Dermis blood vessel endothelial cell (primary cell): ENCODE data around the gene BRSK1. TPM values are rescaled to one million over a fixed set of nuclear protein-coding genes. Genes with fewer than 3 reads are reported as not detected.

Experiments
- DNase-seq: peaks from one replicate; pipeline ENCODE4 v3.0.0; 2010
- total RNA-seq: library from RNA; depleted of rRNA; stranded (reverse); fragments of >200 nt; gene quantifications from 2 replicates; pipeline ENCODE4 v1.2.3, GENCODE V29; 2014

BRSK1 gene
- total RNA-seq, result 0.79 and 2.2 TPM in 2 replicates

GRCh38 chr19:55283548-55284377, at the start of gene BRSK1:
Gene BRSK1, plus strand, starts transcription at chr19:55283997. Its CDS starts 446 bp downstream, at chr19:55284443.
- DNase-seq, result no peak

DNA sequence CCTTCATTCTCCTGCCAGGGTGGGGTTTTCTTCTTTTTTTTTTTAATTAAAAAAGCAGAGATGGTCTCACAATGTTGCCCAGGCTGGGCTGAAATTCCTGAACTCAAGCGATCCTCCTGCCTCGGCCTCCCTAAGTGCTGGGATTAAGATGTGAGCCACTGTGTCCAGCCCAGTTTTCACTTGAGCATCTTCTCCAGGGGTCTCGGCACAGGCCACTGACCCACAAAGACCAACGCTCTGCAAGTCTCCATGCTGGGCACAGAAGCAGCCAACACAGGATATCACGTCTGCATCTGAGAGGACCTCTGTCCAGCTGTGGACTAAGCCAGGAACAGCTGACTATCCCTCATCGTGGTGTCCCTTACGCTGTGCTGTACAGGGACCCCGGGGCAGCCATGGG, 45.8 kb upstream of the BRSK1 start:
- no peak for DNase-seq

DNA sequence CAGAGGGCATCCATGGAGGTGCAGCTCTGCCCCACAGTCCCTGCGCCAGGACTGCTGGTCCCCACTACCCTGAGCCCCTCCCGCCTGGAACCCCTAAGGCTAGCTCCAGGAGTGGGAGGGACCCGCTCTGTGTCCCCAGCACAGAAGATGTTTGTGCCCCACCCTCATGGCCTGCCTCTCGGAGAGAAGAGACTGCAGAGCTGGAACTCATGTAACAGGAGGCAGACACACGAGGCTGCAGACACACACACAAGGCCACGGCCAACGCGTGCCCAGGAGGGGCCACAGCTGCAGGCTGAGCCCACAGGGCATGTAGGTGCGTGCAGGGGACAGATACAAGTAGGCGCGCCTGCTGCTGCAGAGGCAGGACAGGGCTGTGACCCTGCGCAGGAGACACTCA, 44.8 kb upstream of the BRSK1 start:
- DNase-seq, result no peak

DNA sequence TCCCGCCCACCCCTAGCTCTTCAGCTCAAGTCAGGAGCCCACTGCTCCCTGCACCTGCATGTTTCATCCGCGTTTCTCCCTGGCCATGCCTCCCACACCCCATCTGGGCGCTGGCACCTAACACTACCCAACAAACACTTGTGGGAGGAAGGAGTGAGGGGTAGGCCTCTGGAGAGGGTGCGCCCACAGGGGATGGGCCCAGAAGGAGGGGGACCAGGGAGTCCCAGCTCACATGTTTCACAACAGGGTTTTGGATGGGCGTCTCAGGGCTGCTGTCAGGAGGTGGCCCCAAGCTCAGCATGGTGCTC, 43.1 kb upstream of the BRSK1 start:
- DNase-seq, result no peak

DNA sequence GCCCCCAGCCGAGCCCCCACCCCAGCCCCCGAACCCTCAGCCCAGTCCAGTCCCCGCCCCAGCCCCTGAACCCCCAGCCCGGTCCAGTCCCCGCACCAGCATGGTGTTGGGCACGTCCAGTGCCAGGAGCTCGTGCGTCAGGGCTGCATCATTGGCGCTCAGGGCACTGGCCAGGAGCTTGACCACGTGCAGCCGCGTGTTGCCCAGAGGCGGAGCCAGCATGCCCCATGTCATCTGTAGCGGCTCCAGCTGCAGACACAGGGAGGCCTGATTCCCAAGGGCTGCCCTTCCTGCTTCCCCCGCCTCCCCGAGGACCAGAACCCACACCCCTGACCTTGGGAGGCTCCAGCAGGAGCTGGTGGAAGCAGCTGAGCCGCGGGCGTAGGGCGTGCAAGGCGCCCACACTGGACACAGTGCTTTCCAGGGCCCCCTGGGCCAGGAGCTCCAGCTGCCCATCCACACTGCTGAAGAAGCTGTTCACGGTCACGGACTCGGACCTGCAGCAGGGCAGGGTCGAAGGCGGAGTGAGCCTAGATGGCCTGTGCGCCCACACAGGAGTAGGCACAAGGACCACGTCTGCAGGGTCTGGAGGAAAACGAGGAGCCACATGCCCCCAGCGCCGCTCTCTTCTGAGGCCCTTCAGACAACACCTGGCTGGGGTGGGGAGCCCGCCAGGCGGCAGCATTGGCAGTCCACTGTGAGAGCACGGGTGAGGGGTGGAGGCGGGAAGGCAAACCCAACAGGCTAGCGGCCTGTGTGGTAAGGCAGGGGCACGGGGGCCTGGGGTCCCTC, 42.5 kb upstream of the BRSK1 start:
- no peak for DNase-seq

- no peak for DNase-seq
Observed at GRCh38 chr19:55241935-55242464, 41.8 kb upstream of the BRSK1 start.

- DNase-seq, result no peak
Observed at GRCh38 chr19:55242517-55242916, 41.3 kb upstream of the BRSK1 start.

GRCh38 chr19:55244004-55244680, 39.7 kb upstream of the BRSK1 start:
- DNase-seq, result no peak

DNA sequence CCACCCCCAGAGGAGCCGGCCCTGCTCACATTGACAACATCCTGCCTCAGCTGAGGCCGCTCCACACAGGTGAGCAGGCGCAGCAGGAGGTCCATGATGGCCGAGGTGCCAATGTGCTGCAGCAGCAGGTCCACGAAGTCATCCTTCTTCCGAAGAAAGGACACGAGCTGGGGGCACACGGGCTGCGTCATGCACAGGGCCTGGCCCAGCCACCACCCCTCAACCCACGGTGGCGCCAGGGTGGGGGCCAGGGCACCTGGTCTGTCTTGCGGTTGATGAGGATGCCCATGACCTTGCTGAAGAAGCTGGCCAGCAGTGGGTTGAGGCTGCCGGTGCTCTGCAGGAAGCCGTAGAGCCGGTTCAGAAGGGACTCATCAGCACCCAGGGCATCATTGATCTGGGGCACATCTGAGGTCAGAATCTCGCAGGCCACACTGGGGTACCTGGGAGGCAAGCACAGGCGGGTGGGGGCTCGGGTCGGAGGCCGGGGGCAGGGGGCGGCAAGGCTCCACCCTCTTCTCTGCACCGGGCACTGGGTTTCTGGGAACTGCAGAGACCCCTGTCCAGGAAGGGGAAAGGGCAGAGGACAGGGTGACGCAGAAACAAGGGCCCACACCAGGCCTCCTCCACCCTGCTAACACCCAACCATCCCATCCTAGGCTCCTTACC, 38.4 kb upstream of the BRSK1 start:
- DNase-seq, result no peak

DNA sequence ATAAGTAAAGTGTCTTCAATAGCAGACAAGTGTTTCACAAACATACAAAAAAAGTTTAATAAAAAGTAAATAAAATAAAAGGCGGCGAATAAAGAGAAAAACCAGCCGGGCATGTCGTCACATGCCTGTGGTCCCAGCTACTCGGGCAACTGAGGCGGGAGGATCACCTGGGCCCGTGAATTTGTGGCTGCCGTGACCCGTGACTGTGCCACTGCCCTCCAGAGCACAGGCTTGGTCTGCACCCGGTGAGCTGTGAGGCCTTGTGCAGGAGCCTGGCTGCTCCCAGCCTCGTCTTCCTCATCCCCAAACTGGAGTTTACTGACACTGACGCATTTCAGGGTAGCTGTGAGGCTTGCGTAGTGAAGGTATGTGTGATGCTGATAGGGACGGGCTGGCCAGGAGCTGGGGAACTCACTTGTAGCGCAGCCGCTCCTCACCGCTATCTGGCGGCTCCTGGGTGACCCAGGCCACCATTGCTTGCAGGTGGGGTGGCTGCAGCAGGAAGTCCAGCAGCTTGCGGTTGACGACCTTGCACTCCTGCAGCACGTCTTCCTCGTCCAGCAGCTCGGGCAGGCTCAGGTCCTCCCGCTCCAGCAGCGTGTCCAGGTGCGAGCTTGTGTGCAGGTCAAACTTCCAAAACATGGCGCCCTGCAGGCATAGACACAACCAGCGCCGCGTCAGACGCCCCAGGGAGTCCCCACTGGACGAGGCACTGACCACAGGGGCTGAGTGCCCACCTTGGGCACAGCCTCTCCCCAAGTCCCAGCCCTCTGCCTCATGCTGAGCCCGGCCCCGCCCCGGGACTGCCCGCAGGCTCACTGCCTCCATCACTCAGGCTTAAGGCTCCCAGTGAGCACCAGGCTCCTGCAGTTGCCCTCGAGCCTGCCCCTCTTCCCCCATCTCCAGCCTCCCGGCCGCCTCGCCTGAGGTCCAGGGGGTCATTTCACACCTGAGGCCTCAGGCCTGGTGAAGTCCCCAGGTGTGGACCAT, 37.0 kb upstream of the BRSK1 start:
- DNase-seq, result no peak

- peak; percentile 53 for DNase-seq
Observed at GRCh38 chr19:55247621-55248099, 36.1 kb upstream of the BRSK1 start.

DNA sequence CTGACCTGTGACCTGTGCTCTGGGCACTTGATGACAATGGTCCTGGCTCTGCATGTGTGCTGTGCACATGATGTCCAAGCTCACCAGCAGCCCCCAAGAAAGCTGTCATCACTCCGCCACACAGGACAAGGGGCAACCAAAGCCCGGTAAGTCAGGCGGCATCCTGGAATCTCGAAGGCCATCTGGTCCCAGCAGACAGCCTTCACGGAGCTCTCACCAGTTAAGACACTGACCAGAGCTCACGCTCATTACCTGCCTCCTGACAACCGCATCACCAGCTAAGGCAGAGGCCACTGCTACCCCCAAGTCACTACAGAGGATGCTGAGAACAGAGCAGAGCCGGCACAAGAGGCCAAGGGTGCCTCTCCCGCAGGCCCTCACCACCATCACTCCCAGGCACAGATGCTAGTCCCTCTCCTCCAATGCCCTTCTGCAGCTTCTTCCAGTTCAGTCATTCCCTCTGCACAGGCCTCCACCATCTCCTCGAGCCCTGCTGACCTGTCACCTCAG, 35.6 kb upstream of the BRSK1 start:
- no peak for DNase-seq

DNA sequence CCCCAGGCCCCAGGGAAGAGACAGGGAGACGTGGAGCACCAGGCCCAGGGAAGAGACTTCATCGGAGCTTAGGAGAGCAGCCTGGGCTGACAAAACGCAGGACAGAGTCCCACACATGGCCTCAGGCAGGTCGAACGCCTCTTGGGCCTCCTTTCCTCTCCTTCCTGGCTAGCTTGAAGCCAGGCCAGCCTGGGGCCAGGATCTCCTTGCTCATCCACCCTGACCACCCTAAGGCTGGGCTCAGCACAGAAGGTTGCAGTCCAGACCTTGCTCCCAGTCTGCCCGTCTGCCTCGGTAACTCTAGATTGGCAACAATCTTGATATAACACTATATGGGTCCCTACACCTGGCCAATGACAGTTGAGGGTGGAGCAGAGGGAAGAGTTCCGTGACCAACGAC, 35.1 kb upstream of the BRSK1 start:
- no peak for DNase-seq

DNA sequence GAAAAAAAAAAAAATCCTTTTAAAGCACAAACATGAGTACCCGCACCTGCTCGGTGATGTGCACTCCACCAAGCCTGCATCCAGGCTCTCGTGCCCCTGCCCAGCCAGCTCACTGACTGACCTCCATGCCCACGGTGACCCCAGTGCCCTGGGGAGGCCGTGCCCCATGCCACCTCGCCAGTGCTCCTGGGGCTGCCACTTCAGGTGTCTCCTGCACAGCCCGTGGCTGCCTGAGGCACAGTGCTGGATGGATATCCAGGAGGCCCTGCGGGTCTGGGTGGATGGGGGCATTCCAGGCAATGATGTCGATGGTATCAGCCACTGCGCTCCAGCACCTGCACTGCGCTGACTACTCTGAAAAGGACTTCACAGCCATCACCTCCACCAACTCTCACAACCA, 34.0 kb upstream of the BRSK1 start:
- no peak for DNase-seq

DNA sequence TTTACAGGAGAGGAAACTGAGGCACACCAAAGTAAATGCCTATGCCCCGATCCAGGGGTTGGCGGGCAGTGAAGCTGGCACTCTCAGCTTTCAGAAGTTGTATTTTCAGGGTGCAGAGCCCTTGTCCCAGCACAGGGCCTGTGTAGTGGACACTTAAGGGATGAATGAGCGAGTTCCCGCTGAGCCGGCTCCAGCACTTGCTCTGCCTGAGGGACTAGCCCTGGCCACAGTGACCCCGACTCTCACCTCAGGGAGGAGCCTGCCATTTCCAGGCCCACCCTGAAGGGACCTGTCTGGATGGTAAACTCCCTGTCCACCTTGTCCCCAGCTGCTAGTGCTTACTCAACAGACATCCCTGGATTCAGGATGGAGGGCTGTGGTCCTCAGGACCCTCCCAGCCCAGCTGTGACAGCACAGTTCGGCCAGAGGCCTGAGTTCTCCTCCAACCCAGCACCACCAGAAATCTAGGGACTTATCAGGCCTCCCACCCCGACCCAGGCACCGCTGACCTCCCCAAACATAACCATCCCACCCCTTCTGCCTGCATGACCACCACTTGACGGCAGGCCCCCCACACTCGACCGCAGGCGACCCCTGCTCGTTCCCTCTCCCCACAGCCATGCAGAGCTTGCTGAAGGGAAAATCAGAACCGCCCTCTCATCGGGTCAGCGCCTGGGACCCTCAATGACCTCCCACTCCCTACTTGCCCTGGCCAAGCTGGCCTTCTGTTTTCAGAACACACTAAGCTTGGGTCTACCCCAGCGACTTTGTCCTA, 33.3 kb upstream of the BRSK1 start:
- DNase-seq, result no peak

GRCh38 chr19:55251341-55252081, 32.3 kb upstream of the BRSK1 start:
- peak; percentile 57 for DNase-seq

DNA sequence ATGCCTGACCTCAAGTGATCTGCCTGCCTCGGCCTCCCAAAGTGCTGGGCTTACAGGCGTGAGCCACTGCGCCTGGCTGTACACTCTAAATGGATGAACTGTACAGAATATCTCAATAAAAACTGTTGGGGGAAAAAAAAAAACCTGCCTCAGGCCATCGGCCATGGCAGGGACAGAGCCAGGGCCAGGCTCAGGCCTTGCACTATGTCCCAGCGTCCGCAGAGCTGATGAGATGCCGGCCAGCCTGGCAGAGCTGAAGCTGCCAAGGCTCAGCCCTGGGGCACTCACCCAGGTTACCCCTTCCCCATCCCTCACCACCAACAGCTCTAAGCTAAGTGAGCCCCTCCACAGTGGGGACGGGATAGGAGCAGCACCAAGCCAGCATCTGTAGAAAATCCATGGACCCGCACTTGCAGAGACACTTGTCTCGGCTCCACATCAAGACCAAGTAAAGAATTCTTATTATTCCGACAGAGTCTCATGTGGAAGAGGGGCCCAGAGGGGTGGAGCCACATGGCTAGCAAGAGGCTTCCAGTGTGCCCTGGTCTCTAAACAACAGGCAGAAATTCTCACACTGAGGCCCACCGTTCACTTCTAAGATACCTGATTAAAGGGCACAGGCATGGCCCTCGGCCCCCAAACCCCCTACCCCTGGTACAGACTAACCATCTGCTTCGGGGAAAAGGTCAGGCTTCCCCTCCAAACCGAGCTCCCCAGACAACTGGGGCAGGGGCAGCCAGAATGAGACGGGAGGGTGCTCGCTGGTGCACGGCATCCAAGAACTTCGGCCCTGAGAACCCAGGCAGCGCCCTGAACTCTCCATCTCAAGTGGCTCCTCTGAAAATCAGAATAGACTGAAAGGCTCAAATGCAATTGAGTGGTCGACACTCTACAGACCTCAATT, 30.8 kb upstream of the BRSK1 start:
- no peak for DNase-seq
